ENCODE results near the gene PTPA. TPM values are rescaled to one million over a fixed set of nuclear protein-coding genes. Genes with fewer than 3 reads are reported as not detected.

The PTPA gene
- polyA plus RNA-seq, 1 donor from 2014 or later = 62.8 TPM

DNA sequence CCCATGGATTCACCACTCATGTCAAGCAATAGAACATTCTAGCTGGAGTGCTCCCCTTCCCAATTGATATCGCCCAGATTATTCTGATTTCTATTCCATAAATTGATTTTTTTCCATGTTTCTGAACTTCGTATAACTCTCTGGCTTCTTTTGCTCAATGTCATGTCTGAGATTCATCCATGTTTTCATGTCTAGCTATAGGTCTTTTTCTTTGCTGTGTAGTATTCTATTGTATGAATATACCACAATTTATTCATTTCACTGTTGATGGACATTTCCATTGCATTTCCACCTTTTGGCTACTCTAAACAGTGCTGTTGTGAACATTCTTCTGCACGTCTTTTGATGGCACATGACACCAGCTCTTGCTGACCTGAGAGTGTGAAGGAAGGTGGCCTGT, 19.6 kb downstream of the PTPA start:
- Histone ChIP-seq H4K20me1 (ENCODE audit: insufficient read depth) (no peaks in the 10 kb centered on the region), H3K9me2 (ENCODE audit: insufficient read depth, low read length) (no peaks in the 10 kb centered on the region), H2AFZ (ENCODE audit: low read depth, low read length) (no peak overlapping the region), H3K27ac (ENCODE audit: low read length) (no peak overlapping the region), H3K36me3 (ENCODE audit: insufficient read depth, low read length) (peaks cover 5% of the 10 kb centered on the region), H3K9me3 (ENCODE audit: low read length) (no peaks in the 10 kb centered on the region), H3K79me2 (replicated peaks; ENCODE audit: insufficient read depth, low read length) (no peaks in the 10 kb centered on the region), H3K4me2 (ENCODE audit: low read length) (no peak overlapping the region), H3F3A (ENCODE audit: insufficient read depth, low read length, poor library complexity, severe bottlenecking) (no peaks in the 10 kb centered on the region), H3K27me3 (ENCODE audit: insufficient read depth, low read depth, low read length) (no peaks in the 10 kb centered on the region), H3K9ac (ENCODE audit: low read length) (no peak overlapping the region), H3K4me3 (ENCODE audit: low read length) (no peak overlapping the region)
- TF ChIP-seq EP300 (conservative IDR thresholded peaks at IDR 0.05; ENCODE audit: poor library complexity, severe bottlenecking) = no peak
- TF ChIP-seq TAF1 (IDR thresholded peaks at IDR 0.05; ENCODE audit: low read depth) = no peak
- TF ChIP-seq, protein P1, sequence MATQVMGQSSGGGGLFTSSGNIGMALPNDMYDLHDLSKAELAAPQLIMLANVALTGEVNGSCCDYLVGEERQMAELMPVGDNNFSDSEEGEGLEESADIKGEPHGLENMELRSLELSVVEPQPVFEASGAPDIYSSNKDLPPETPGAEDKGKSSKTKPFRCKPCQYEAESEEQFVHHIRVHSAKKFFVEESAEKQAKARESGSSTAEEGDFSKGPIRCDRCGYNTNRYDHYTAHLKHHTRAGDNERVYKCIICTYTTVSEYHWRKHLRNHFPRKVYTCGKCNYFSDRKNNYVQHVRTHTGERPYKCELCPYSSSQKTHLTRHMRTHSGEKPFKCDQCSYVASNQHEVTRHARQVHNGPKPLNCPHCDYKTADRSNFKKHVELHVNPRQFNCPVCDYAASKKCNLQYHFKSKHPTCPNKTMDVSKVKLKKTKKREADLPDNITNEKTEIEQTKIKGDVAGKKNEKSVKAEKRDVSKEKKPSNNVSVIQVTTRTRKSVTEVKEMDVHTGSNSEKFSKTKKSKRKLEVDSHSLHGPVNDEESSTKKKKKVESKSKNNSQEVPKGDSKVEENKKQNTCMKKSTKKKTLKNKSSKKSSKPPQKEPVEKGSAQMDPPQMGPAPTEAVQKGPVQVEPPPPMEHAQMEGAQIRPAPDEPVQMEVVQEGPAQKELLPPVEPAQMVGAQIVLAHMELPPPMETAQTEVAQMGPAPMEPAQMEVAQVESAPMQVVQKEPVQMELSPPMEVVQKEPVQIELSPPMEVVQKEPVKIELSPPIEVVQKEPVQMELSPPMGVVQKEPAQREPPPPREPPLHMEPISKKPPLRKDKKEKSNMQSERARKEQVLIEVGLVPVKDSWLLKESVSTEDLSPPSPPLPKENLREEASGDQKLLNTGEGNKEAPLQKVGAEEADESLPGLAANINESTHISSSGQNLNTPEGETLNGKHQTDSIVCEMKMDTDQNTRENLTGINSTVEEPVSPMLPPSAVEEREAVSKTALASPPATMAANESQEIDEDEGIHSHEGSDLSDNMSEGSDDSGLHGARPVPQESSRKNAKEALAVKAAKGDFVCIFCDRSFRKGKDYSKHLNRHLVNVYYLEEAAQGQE (IDR thresholded peaks at IDR 0.05; ENCODE audit: borderline replicate concordance) = no peak
- TF ChIP-seq EZH2 (IDR thresholded peaks at IDR 0.05; ENCODE audit: borderline replicate concordance, insufficient read depth, low read length, poor library complexity, severe bottlenecking) = no peak
- TF ChIP-seq RAD21 (conservative IDR thresholded peaks at IDR 0.05) = no peak
- TF ChIP-seq, protein P2, sequence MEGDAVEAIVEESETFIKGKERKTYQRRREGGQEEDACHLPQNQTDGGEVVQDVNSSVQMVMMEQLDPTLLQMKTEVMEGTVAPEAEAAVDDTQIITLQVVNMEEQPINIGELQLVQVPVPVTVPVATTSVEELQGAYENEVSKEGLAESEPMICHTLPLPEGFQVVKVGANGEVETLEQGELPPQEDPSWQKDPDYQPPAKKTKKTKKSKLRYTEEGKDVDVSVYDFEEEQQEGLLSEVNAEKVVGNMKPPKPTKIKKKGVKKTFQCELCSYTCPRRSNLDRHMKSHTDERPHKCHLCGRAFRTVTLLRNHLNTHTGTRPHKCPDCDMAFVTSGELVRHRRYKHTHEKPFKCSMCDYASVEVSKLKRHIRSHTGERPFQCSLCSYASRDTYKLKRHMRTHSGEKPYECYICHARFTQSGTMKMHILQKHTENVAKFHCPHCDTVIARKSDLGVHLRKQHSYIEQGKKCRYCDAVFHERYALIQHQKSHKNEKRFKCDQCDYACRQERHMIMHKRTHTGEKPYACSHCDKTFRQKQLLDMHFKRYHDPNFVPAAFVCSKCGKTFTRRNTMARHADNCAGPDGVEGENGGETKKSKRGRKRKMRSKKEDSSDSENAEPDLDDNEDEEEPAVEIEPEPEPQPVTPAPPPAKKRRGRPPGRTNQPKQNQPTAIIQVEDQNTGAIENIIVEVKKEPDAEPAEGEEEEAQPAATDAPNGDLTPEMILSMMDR (IDR thresholded peaks at IDR 0.05; ENCODE audit: poor library complexity, severe bottlenecking) = no peak
- TF ChIP-seq SMC3 (conservative IDR thresholded peaks at IDR 0.05; ENCODE audit: poor library complexity) = no peak
- TF ChIP-seq POLR2AphosphoS5 (IDR thresholded peaks at IDR 0.05) = no peak
- no peak for TF ChIP-seq MXI1 (conservative IDR thresholded peaks at IDR 0.05; ENCODE audit: poor library complexity, severe bottlenecking)

DNA sequence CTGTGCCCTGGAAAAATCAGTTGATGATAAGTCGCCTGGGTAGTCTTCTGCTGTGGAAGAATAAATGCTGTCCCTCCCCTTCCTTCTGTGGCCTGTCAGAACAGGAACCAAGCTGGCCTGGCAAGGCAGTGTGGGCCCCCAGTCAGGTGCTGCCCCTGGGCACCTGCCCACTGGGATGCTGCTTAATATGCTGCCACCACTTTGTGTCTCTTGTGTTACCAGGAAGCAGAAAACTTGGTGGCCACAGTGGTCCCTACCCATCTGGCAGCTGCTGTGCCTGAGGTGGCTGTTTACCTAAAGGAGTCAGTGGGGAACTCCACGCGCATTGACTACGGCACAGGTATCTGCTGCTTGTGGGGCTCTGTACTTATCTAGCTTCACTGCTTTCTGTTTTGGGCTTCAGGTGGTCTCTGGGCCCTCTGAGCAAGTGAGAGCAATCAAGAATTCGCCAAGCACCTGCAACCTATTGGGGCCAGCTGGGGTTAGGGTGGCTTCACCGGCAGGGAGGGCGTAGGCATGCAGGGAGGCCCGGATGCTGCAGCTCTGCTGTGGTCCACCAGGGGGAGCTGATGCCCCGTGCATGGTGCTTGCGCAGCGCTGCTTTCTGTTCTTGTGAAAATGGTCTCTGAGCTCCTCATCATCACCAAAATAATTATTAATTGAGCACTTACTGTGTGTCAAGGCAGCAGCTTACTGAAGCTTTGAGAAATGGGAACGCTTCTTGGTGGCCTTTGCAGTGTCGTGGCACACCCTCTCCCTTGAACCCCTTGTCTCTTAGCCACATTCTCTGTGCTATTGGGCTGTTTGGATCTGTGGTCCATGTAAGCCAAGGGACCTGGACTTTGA, 20.3 kb downstream of the PTPA start:
- no peaks in the 10 kb centered on the region for H4K20me1 ChIP-seq (ENCODE audit: insufficient read depth)
- no peaks in the 10 kb centered on the region for H3F3A ChIP-seq (ENCODE audit: insufficient read depth, low read length, poor library complexity, severe bottlenecking)
- no peak overlapping the region for H2AFZ ChIP-seq (ENCODE audit: low read depth, low read length)
- no peak overlapping the region for H3K27ac ChIP-seq (ENCODE audit: low read length)
- no peak overlapping the region for H3K4me3 ChIP-seq (ENCODE audit: low read length)
- H3K79me2 ChIP-seq (replicated peaks; ENCODE audit: insufficient read depth, low read length) = no peaks in the 10 kb centered on the region
- peaks cover 5% of the 10 kb centered on the region for H3K36me3 ChIP-seq (ENCODE audit: insufficient read depth, low read length)
- no peaks in the 10 kb centered on the region for H3K9me3 ChIP-seq (ENCODE audit: low read length)
- TF ChIP-seq, protein P2 (IDR thresholded peaks at IDR 0.05; ENCODE audit: poor library complexity, severe bottlenecking) = peak; percentile 92
- TF ChIP-seq POLR2AphosphoS5 (IDR thresholded peaks at IDR 0.05) = no peak
- TF ChIP-seq SMC3 (conservative IDR thresholded peaks at IDR 0.05; ENCODE audit: poor library complexity) = peak; percentile 86
- TF ChIP-seq RAD21 (conservative IDR thresholded peaks at IDR 0.05) = peak; percentile 84
- H3K9ac ChIP-seq (ENCODE audit: low read length) = no peak overlapping the region
- no peak overlapping the region for H3K4me2 ChIP-seq (ENCODE audit: low read length)
- no peaks in the 10 kb centered on the region for H3K9me2 ChIP-seq (ENCODE audit: insufficient read depth, low read length)
- no peaks in the 10 kb centered on the region for H3K27me3 ChIP-seq (ENCODE audit: insufficient read depth, low read depth, low read length)
